HepG2 (cell line): Measurements from ENCODE around the gene PRM2. TPM values are rescaled to one million over a fixed set of nuclear protein-coding genes. Genes with fewer than 3 reads are reported as not detected.

Source experiments
- ARNT2 ChIP-seq: sonication (generic); formaldehyde crosslinking; IDR thresholded peaks from 2 replicates; pipeline ENCODE4 v1.8.0; 2022; ENCODE audit warnings: mild to moderate bottlenecking, low read depth, missing genetic modification reagents, moderate library complexity
- CEBPG ChIP-seq: IDR thresholded peaks from 2 replicates; pipeline ENCODE4 v1.6.1; 2016
- CSRNP1 ChIP-seq: sonication (generic); formaldehyde crosslinking; IDR thresholded peaks from 2 replicates; pipeline ENCODE4 v1.8.1; 2023; ENCODE audit warnings: mild to moderate bottlenecking, missing genetic modification reagents
- GATAD2A ChIP-seq: IDR thresholded peaks from 2 replicates; pipeline ENCODE4 v1.6.1; 2016
- HOXA3 ChIP-seq: sonication (generic); formaldehyde crosslinking; IDR thresholded peaks from 2 replicates; pipeline ENCODE4 v1.5.0; 2020; ENCODE audit warnings: missing genetic modification reagents
- KLF6 ChIP-seq: IDR thresholded peaks from 2 replicates; pipeline ENCODE4 v1.8.0; 2016; ENCODE audit warnings: missing biosample characterization, missing genetic modification reagents
- MED1 ChIP-seq: sonication (generic); formaldehyde crosslinking; IDR thresholded peaks from 2 replicates; pipeline ENCODE4 v1.4.0; 2020; ENCODE audit warnings: missing genetic modification reagents
- NCOR1 ChIP-seq: fragments of 200-600 bp; sonication (generic); IDR thresholded peaks from 2 replicates; pipeline ENCODE4 v1.7.0; 2017; ENCODE audit warnings: antibody characterized with exemption, low read length, borderline replicate concordance
- PBX3 ChIP-seq: sonication (generic); formaldehyde crosslinking; IDR thresholded peaks from 2 replicates; pipeline ENCODE4 v1.8.1; 2023; ENCODE audit warnings: missing genetic modification reagents, inconsistent platforms, borderline replicate concordance
- POGZ ChIP-seq: sonication (generic); formaldehyde crosslinking; IDR thresholded peaks from 2 replicates; pipeline ENCODE4 v1.4.0; 2020; ENCODE audit warnings: mild to moderate bottlenecking, missing genetic modification reagents
- SKI ChIP-seq: fragments of 450-650 bp; IDR thresholded peaks from one replicate; pipeline ENCODE4 v1.6.1; 2018; ENCODE audit warnings: mild to moderate bottlenecking; ENCODE audit not compliant: partially characterized antibody
- TBX3 ChIP-seq: fragments of 450-650 bp; IDR thresholded peaks from 2 replicates; pipeline ENCODE4 v1.6.1; 2017; ENCODE audit warnings: antibody characterized with exemption, mild to moderate bottlenecking, inconsistent platforms, borderline replicate concordance
- TMF1 ChIP-seq: sonication (generic); formaldehyde crosslinking; IDR thresholded peaks from 2 replicates; pipeline ENCODE4 v1.8.1; 2022; ENCODE audit warnings: low read depth, missing genetic modification reagents
- ZFP36L2 ChIP-seq: sonication (generic); formaldehyde crosslinking; IDR thresholded peaks from 2 replicates; pipeline ENCODE4 v1.4.0; 2020; ENCODE audit warnings: missing genetic modification reagents
- ZFP41 ChIP-seq: sonication (generic); formaldehyde crosslinking; IDR thresholded peaks from 2 replicates; pipeline ENCODE4 v1.4.0; 2020; ENCODE audit warnings: mild to moderate bottlenecking, missing genetic modification reagents, borderline replicate concordance
- ZMAT3 ChIP-seq: sonication (generic); formaldehyde crosslinking; conservative IDR thresholded peaks from 2 replicates; pipeline ENCODE4 v1.7.0; 2021; ENCODE audit warnings: missing genetic modification reagents
- ZNF468 ChIP-seq: sonication (generic); formaldehyde crosslinking; IDR thresholded peaks from 2 replicates; pipeline ENCODE4 v1.8.0; 2022; ENCODE audit warnings: mild to moderate bottlenecking, moderate library complexity, missing genetic modification reagents
- ZSCAN30 ChIP-seq: sonication (generic); formaldehyde crosslinking; IDR thresholded peaks from 2 replicates; pipeline ENCODE4 v1.5.0; 2020; ENCODE audit warnings: mild to moderate bottlenecking, missing genetic modification reagents
- polyA plus RNA-seq, 8 experiments: library from polyadenylated mRNA; depleted of rRNA in 3 of 8; stranded (reverse) in 7 of 8; unstranded in 1 of 8; fragments of >200 nt; fragmentation: Illumina TruSeq in 4 of 8; extraction: Trizol in 4 of 8; gene quantifications; 2 replicates each; pipeline versions ENCODE4 v1.2.1 to v1.2.3, GENCODE V29; 2011 to 2016; ENCODE audit warnings: low read depth in 4 of 8, missing spikeins in 1 of 8, mixed read lengths in 1 of 8; ENCODE audit not compliant: insufficient read depth in 1 of 8
- total RNA-seq, 5 experiments: library from RNA; depleted of rRNA; stranded (reverse); fragments of >200 nt; fragmentation: Illumina TruSeq; extraction: Trizol; gene quantifications; 2 replicates each; pipeline ENCODE4 v1.2.3, GENCODE V29; 2016; ENCODE audit warnings: low read depth in 1 of 5
- TF ChIP-seq, protein P1 (sequence below): sonication (generic); formaldehyde crosslinking; IDR thresholded peaks from 2 replicates; pipeline ENCODE4 v1.5.0; 2020; ENCODE audit warnings: mild to moderate bottlenecking, missing genetic modification reagents
- TF ChIP-seq, protein P2 (sequence below): sonication (generic); formaldehyde crosslinking; IDR thresholded peaks from 2 replicates; pipeline ENCODE4 v1.5.0; 2020; ENCODE audit warnings: mild to moderate bottlenecking, missing genetic modification reagents, moderate library complexity
- TF ChIP-seq, protein P3 (sequence below), 2 experiments: fragments of 450-650 bp in 1 of 2; sonication (generic) in 1 of 2; formaldehyde crosslinking; IDR thresholded peaks; 2 replicates each; pipeline versions ENCODE4 v1.5.0 to v1.8.0; 2020 to 2022; ENCODE audit warnings: mild to moderate bottlenecking in 1 of 2, missing genetic modification reagents in 1 of 2

The PRM2 gene
- total and polyA plus RNA-seq, 2 of the 13 experiments (the other 11 are each of a cell fraction or from before 2014, with no cell fraction given) = 0.54 TPM; not detected in 1

GRCh38 chr16:11298143-11298900, 22.0 kb upstream of the PRM2 start (continued):
- TF ChIP-seq, protein P1, sequence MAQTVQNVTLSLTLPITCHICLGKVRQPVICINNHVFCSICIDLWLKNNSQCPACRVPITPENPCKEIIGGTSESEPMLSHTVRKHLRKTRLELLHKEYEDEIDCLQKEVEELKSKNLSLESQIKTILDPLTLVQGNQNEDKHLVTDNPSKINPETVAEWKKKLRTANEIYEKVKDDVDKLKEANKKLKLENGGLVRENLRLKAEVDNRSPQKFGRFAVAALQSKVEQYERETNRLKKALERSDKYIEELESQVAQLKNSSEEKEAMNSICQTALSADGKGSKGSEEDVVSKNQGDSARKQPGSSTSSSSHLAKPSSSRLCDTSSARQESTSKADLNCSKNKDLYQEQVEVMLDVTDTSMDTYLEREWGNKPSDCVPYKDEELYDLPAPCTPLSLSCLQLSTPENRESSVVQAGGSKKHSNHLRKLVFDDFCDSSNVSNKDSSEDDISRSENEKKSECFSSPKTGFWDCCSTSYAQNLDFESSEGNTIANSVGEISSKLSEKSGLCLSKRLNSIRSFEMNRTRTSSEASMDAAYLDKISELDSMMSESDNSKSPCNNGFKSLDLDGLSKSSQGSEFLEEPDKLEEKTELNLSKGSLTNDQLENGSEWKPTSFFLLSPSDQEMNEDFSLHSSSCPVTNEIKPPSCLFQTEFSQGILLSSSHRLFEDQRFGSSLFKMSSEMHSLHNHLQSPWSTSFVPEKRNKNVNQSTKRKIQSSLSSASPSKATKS (CRISPR knock-in tag) = 0 out of 2 replicates have a peak, but pooled peaks have one; percentile 6
- TF ChIP-seq, protein P2, sequence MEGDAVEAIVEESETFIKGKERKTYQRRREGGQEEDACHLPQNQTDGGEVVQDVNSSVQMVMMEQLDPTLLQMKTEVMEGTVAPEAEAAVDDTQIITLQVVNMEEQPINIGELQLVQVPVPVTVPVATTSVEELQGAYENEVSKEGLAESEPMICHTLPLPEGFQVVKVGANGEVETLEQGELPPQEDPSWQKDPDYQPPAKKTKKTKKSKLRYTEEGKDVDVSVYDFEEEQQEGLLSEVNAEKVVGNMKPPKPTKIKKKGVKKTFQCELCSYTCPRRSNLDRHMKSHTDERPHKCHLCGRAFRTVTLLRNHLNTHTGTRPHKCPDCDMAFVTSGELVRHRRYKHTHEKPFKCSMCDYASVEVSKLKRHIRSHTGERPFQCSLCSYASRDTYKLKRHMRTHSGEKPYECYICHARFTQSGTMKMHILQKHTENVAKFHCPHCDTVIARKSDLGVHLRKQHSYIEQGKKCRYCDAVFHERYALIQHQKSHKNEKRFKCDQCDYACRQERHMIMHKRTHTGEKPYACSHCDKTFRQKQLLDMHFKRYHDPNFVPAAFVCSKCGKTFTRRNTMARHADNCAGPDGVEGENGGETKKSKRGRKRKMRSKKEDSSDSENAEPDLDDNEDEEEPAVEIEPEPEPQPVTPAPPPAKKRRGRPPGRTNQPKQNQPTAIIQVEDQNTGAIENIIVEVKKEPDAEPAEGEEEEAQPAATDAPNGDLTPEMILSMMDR (CRISPR knock-in tag) = 0 out of 2 replicates have a peak, but pooled peaks have one; percentile 14
- TF ChIP-seq ARNT2 (CRISPR knock-in tag) = peak; percentile 20; the same call in 1 of the 2 replicates
- 0 out of 2 replicates have a peak, but pooled peaks have one; percentile 74 for TF ChIP-seq CSRNP1
- TF ChIP-seq ZNF468 (CRISPR knock-in tag) = 0 out of 2 replicates have a peak, but pooled peaks have one; percentile 11
- TF ChIP-seq CEBPG (CRISPR knock-in tag) = peak; percentile 68
- TF ChIP-seq NCOR1 = no peak; the same call in 1 of the 2 replicates
- TF ChIP-seq MED1 (CRISPR knock-in tag) = 0 out of 2 replicates have a peak, but pooled peaks have one; percentile 11
- no peak for TF ChIP-seq ZMAT3 (CRISPR knock-in tag)
- TF ChIP-seq TBX3 = no peak
- no peak for TF ChIP-seq ZFP36L2 (CRISPR knock-in tag)
- TF ChIP-seq SKI = no peak
- TF ChIP-seq GATAD2A = peak; percentile 34; the same call in 1 of the 2 replicates
- TF ChIP-seq POGZ (CRISPR knock-in tag) = 0 out of 2 replicates have a peak, but pooled peaks have one; percentile 35
- TF ChIP-seq TMF1 (CRISPR knock-in tag) = no peak
- 0 out of 2 replicates have a peak, but pooled peaks have one; percentile 15 for TF ChIP-seq HOXA3
- TF ChIP-seq KLF6 (CRISPR knock-in tag) = no peak
- no peak for TF ChIP-seq ZFP41
- TF ChIP-seq PBX3 (CRISPR knock-in tag) = no peak
- TF ChIP-seq ZSCAN30 (CRISPR knock-in tag) = no peak
- TF ChIP-seq, protein P3, sequence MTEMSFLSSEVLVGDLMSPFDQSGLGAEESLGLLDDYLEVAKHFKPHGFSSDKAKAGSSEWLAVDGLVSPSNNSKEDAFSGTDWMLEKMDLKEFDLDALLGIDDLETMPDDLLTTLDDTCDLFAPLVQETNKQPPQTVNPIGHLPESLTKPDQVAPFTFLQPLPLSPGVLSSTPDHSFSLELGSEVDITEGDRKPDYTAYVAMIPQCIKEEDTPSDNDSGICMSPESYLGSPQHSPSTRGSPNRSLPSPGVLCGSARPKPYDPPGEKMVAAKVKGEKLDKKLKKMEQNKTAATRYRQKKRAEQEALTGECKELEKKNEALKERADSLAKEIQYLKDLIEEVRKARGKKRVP (CRISPR knock-in tag; IDR thresholded peaks at IDR 0.05) = peak in 1 of 2 experiments; percentile 19; a peak in 1 of 4 replicates
